ENCODE measurements around the gene NME8. TPM values are rescaled to one million over a fixed set of nuclear protein-coding genes. Genes with fewer than 3 reads are reported as not detected.
A peak's percentile ranks its signal among the peaks of the same experiment; 100 is the strongest.

The NME8 gene
- total and polyA plus RNA-seq, 11 donors = 0.36 to 0.91 TPM; not detected in 9

- Histone ChIP-seq H3K27me3 (no peaks in the 10 kb centered on the region), H3K4me3 (no peak overlapping the region), H3K4me1 (peaks cover 0 to 38% (median 20%) of the 10 kb centered on the region in 12 donors), H3K27ac (peak overlapping the region in 3 of 12 donors; percentile 11 to 59 (median 46)), H3K9me3 (peaks cover 0 to 3% (median 0%) of the 10 kb centered on the region in 12 donors), H3K36me3 (peaks cover 0 to 27% (median 0%) of the 10 kb centered on the region in 9 donors)
- no peak for DNase-seq
- intact Hi-C loops (cut with DNase I) = no loop called here
- no peak for ATAC-seq
- WGBS, 4 donors = 83 to 90% (median 87%) methylated on average over 7 of the region's 7 CpGs
- TF ChIP-seq POLR2A (IDR thresholded peaks at IDR 0.05) (no peak), CTCF (IDR thresholded peaks at IDR 0.05) (no peak)
These were observed 99.5 kb downstream of the NME8 start for GRCh38 chr7:37947941-37948210.

Other genes starting within 250 kb of the NME8 start
- gene GPR141, start 164.8 kb upstream of the NME8 start, total RNA-seq = 1 to 10 TPM in 2 of 9 donors, under 1 TPM in 5, not detected in 2; 0.38 to 5.2 (median 0.54) TPM
- gene GPR141, start 164.8 kb upstream of the NME8 start, polyA plus RNA-seq = under 1 TPM in 1 of 2 donors, not detected in 1; 0.11 TPM
- 10 to 100 TPM in 2 of 9 donors, 1 to 10 TPM in 3, under 1 TPM in 4; 0.35 to 21.3 (median 2.0) TPM for gene SFRP4, start 68.2 kb downstream of the NME8 start, total RNA-seq
- gene SFRP4, start 68.2 kb downstream of the NME8 start, polyA plus RNA-seq = under 1 TPM; 0.10 to 0.65 TPM
- 10 to 100 TPM; 31.0 to 73.0 (median 45.5) TPM for gene EPDR1, start 72.0 kb downstream of the NME8 start, total RNA-seq
- gene EPDR1, start 72.0 kb downstream of the NME8 start, polyA plus RNA-seq = 10 to 100 TPM; 10.5 to 15.7 TPM